GM19238 (cell line): ENCODE results near the gene PCGF3.
"Not testable (repeated sequence)": the region's sequence is repeated elsewhere in the genome, so short reads cannot be mapped to it uniquely, and the experiment has no call there.

Experiments used
- DNase-seq: peaks from one replicate; pipeline ENCODE4 v3.0.0; 2011; ENCODE audit warnings: low spot score; ENCODE audit not compliant: insufficient read length

Gene PCGF3

DNA sequence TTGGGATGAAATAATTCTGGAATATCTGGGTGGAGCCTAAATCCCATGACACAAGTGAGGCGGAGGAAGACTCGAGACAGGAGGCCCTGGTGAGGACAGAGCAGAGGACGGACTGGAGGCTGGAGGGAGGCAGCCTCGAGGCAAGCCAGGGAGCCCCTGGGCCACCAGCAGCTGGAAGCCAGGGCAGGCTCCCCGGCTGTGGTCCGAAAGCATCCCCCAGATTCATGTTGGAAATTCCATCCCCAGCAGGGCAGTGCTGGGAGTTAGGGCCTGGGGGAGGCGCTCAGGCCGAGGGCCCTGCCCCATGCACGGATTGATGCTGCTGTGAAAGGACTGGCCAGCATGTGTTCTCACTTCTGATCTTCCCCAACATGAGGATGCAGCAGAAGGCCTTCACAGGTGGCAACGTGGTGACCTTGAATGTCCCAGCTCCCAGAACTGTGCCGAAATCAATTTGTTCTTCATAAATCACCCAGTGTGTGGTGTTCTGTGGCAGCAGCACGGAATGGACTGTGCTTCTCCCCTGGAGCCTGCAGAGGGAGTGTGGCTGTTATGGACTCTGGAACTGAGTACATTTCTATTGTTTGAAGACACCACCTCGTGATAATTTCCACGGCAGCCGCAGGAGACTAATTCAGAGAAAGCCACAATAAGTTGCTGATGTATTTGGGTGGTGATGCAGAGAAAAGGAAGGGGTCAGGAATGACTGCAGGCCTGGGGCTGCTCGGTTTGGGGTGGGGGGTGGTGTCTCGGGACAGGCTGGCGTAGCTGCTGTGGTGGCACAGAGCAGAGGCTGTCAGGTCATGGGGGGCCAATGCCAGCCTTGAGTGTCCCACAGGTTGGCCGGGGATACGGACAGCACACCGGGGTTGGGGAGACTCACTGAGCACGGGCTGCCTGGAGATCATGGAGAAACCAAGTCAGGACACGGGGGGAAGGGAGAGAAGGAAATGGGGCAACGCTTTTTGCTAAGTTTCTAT lies 56.9 kb downstream of the PCGF3 start:
- no peak for DNase-seq

DNA sequence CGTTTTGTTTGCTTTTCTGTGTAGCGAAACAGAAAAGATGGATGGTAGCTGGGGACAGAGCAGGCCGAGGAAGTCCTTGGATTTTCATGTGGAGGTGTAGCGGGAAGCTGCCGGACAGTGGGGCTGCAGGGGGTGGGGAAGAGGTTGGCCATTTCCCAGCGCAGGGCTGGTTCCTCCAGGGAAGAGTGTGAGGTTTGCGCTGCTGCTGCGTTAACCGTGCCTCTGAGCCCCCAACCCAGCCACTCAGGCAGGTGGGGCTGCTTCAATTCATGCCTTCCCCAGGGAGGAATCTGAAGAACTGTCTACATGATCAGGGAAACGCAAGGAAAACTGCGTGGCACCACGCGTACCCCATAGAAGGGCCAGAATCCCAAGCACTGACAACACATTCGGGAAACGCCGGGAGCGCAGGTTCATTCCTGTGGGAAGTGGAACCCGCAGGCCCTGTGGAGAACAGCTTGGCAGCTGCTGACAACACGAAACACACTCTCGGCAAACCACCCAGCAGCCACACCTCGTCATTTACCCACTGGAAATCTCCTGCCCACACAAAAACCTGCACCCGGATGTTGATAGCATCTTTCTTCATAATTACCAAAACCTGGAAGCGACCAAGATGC lies 57.7 kb downstream of the PCGF3 start:
- no peak for DNase-seq

DNA sequence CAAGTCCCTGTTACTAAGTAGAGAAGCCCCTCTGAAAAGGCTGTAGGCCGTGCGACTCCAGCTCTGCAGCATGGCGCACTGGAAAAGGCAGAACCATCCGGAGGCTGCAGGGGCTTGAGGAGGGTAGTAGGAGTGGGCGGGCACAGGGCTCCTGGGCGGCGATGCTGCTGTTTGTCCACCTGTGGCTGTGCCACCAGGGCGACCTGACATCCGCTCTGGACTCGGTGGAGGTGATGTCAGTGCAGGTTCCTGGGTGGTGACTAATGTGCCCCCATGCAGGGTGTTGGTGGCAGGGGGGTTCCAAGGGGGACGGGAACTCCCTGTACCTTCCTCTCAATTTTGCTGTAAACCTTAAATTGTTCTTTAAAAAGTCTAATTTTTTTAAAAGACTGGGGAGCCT lies 58.3 kb downstream of the PCGF3 start:
- DNase-seq: no peak

- no peak for DNase-seq
Measured at GRCh38 chr4:764405-765169, 59.0 kb downstream of the PCGF3 start.

GRCh38 chr4:766152-766515 lies 60.5 kb downstream of the PCGF3 start:
- no peak for DNase-seq

- DNase-seq: no peak
Measured at GRCh38 chr4:766559-767283, 61.1 kb downstream of the PCGF3 start.

- DNase-seq: no peak
Measured at GRCh38 chr4:768076-768475, 62.4 kb downstream of the PCGF3 start.

GRCh38 chr4:768995-769394 lies 63.4 kb downstream of the PCGF3 start:
- DNase-seq: no peak

DNA sequence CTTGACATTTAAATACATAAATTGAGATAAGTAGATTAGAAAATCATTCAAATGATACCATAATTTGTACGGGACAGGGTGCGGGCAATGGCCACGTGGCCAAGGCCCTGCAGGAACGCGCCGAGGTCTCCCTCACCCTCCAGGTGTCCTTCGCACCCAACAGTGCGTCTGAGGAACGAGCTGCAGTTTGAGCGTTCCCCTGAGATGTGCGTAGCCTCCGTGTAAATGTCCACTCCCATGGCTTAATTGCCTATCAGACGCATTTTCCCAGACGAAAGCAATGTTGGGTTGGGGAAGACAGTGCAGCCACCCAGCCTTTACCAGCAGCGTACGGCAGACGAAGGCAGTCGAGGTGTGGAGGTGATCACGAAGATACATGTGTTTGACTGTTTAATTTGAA lies 63.9 kb downstream of the PCGF3 start:
- no peak for DNase-seq

DNA sequence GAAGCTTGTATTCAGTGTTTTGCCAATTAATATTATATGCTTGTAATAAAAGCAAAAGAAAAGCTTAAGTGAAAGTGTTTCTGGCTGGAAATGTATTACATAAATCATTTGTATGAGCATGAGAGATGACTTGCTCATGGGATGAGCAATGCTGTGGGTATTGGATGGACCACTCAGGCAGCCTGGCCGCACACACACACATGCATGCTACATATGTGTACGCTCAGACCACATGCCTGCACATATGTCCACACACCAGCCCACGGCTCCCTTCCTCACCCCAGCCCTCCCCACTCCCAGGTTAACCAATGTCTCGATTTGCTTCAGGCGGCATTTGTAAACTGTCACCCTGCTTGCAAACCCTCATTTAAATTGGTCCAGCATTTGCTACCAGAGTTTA lies 64.4 kb downstream of the PCGF3 start:
- DNase-seq: no peak

- DNase-seq: no peak
Measured at GRCh38 chr4:771464-771863, 65.8 kb downstream of the PCGF3 start.

- no peak for DNase-seq
Measured at GRCh38 chr4:772118-772517, 66.5 kb downstream of the PCGF3 start.

GRCh38 chr4:772776-773175 lies 67.1 kb downstream of the PCGF3 start:
- DNase-seq: no peak

DNA sequence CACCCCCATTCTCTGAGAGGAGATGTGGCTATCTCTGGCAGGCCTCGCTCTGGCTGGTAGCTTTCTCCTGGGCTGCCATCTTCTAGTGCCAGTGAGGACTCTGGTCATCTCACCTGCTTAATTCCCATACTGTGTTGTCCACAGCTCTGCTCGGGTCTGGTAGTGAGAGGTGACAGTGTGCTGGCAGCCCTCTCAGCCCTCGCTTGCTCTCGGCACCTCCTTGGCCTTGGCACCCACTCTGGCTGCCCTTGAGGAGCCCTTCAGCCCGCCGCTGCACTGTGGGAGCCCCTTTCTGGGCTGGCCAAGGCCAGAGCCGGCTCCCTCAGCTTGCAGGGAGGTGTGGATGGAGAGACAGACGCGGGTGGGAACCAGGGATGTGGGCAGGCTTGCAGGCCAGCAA lies 67.6 kb downstream of the PCGF3 start:
- no peak for DNase-seq

DNA sequence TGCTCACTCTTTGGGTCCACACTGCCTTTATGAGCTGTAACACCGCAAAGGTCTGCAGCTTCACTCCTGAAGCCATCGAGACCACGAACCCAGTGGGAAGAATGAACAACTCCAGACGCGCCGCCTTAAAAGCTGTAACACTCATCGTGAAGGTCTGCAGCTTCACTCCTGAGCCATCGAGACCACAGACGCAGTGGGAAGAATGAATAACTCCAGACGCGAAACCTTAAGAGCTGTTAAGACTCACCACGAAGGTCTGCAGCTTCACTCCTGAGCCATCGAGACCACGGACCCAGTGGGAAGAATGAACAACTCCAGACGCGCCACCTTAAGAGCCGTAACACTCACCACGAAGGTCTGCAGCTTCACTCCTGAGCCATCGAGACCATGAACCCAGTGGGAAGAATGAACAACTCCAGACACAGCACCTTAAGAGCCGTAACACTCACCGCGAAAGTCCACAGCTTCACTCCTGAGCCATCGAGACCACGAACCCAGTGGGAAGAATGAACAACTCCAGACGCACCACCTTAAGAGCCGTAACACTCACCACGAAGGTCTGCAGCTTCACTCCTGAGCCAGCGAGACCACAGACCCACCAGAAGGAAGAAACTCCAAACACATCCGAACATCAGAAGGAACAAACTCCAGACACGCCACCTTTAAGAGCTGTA lies 68.9 kb downstream of the PCGF3 start:
- DNase-seq: not testable (repeated sequence)

- not testable (repeated sequence) for DNase-seq
Measured at GRCh38 chr4:775485-775884, 69.9 kb downstream of the PCGF3 start.

DNA sequence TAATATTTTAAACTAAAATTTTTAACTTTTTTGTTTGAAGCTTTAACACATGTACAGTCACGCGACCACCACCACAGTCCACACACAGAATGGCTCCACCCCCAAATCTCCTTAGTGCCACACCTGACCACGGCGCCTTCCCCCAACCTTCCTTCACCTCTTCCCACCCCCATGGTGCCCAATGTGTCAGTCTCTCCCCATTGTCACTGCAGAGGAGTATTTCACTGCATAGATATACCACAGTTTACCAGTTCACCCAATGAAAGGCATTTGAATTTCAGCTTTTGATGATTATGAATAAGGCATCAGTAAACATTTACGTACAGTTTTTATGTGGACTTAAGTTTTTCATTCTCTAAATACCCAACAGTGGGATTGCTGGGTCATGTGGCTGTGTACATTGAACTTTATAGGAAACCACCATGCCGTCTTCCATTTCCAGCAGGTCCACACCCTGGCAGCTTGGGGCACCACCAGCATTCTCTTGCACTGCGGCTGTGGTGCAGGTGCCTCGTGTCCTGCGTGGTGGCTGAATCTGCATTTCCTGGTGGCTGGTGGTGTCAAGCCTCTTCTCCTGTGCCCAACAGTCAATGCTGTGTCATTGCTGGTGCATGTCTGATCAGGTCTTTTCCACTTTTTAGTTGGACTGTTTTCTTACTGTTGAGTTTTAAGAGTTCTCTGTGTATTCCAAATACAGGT lies 71.3 kb downstream of the PCGF3 start:
- DNase-seq: no peak

- DNase-seq: no peak
Measured at GRCh38 chr4:777520-778262, 72.1 kb downstream of the PCGF3 start.

DNA sequence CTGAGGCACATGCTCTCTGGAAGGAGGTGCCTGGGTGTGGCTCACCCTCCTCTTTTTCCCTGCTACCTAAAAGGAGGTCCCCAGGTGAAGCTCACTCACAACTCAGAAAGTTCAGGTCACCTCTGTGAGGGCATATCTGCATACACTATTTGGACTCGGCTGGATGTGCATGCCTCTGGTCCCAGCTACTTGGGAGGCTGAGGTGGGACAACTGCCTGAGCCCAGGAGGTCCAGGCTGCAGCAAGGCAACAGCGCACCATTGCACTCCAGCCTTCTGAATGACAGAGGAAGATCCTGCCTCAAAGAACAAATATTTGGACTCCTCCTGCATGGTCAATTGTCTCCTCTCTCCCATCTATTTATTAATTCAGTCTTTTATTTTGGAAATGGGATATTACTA lies 73.9 kb downstream of the PCGF3 start:
- no peak for DNase-seq

DNA sequence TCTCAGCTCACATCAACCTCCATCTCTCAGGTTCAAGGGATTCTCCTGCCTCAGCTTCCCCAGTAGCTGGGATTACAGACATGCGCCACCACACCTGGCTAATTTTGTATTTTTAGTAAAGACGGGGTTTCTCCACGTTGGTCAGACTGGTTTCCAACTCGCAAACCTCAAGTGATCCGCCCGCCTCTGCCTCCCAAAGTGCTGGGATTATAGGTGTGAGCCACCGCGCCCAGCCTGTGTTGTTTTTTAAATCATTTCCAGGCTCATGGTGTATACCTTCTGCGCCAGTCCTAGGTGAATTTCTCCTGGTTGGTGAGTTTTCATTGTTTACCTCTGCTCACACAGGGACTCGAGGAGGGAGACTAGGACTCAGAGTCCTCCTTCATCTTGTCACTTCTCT lies 74.6 kb downstream of the PCGF3 start:
- DNase-seq: not testable (repeated sequence)
